Left renal cortex interstitium (tissue), 4 donors: Measurements from ENCODE around the gene LRRC4C. TPM values are rescaled to one million over a fixed set of nuclear protein-coding genes. Genes with fewer than 3 reads are reported as not detected.

Source experiments
- DNase-seq, 4 donors: peaks; one replicate each; pipeline ENCODE4 v3.0.0-alpha.2; 2013; ENCODE audit warnings: low read depth in 4 of 4, low spot score in 2 of 4, missing footprints in 1 of 4
- polyA plus RNA-seq, 4 donors: library from polyadenylated mRNA; unstranded; fragments of 120-200 nt; gene quantifications; one replicate each; pipeline ENCODE4 v1.2.1, GENCODE V29; 2013; ENCODE audit not compliant: insufficient read length in 4 of 4

The LRRC4C gene
- polyA plus RNA-seq, 4 donors = 12.8 to 15.3 (median 14.6) TPM

- no peak for DNase-seq
These were observed 39.6 kb downstream of the LRRC4C start for GRCh38 chr11:41419901-41420300.

- no peak for DNase-seq
These were observed 44.5 kb downstream of the LRRC4C start for GRCh38 chr11:41414771-41415440.

GRCh38 chr11:41413843-41414242, 45.6 kb downstream of the LRRC4C start:
- DNase-seq = no peak

GRCh38 chr11:41405812-41406211, 53.6 kb downstream of the LRRC4C start:
- no peak for DNase-seq

GRCh38 chr11:41404109-41404508, 55.3 kb downstream of the LRRC4C start:
- no peak for DNase-seq

- no peak for DNase-seq
These were observed 56.0 kb downstream of the LRRC4C start for GRCh38 chr11:41403458-41403857.

- no peak for DNase-seq
These were observed 58.6 kb downstream of the LRRC4C start for GRCh38 chr11:41400819-41401382.

- no peak for DNase-seq
These were observed 59.3 kb downstream of the LRRC4C start for GRCh38 chr11:41400124-41400523.

- peak in 1 of 4 donors; percentile 43 for DNase-seq
These were observed 60.1 kb downstream of the LRRC4C start for GRCh38 chr11:41399323-41399722.

- DNase-seq = no peak
These were observed 61.3 kb downstream of the LRRC4C start for GRCh38 chr11:41398175-41398574.

GRCh38 chr11:41394521-41395195, 64.8 kb downstream of the LRRC4C start:
- DNase-seq = no peak

- DNase-seq = no peak
These were observed 66.9 kb downstream of the LRRC4C start for GRCh38 chr11:41392596-41392995.

GRCh38 chr11:41389623-41390130, 69.8 kb downstream of the LRRC4C start:
- no peak for DNase-seq

GRCh38 chr11:41384329-41384728, 75.1 kb downstream of the LRRC4C start:
- DNase-seq = no peak

- DNase-seq = no peak
These were observed 75.7 kb downstream of the LRRC4C start for GRCh38 chr11:41383768-41384167.

- DNase-seq = no peak
These were observed 76.5 kb downstream of the LRRC4C start for GRCh38 chr11:41382927-41383326.

GRCh38 chr11:41379084-41379483, 80.4 kb downstream of the LRRC4C start:
- DNase-seq = peak in 1 of 4 donors; percentile 21

GRCh38 chr11:41377709-41378394, 81.6 kb downstream of the LRRC4C start:
- peak in 1 of 4 donors; percentile 43 for DNase-seq

- DNase-seq = no peak
These were observed 107.6 kb downstream of the LRRC4C start for GRCh38 chr11:41351825-41352224.

- DNase-seq = no peak
These were observed 113.4 kb downstream of the LRRC4C start for GRCh38 chr11:41346042-41346441.
